Activated T-helper 2 cell treated with anti-CD3 and anti-CD28 coated beads, Interferon-gamma antibody, Interleukin-2, Interleukin-4, amounts not matched to agents 10 μg/mL and 5 μg/mL and 100 μg/mL, durations not matched to agents 14 hours and 24 hours and 36 hours (primary cell): Measurements from ENCODE around the gene CLTCL1. TPM values are rescaled to one million over a fixed set of nuclear protein-coding genes. Genes with fewer than 3 reads are reported as not detected.
"Not testable (repeated sequence)": the region's sequence is repeated elsewhere in the genome, so short reads cannot be mapped to it uniquely, and the experiment has no call there.

Experiments
- DNase-seq: peaks from one replicate; pipeline ENCODE4 v3.0.0; 2021; ENCODE audit warnings: low spot score
- H3K27ac Mint-ChIP-seq: one replicate; pipeline ENCODE4 v1.8.0; 2021; ENCODE audit warnings: mixed read lengths
- H3K27me3 Mint-ChIP-seq: one replicate; pipeline ENCODE4 v1.8.0; 2021; ENCODE audit warnings: low read depth, mixed read lengths
- H3K36me3 Mint-ChIP-seq: one replicate; pipeline ENCODE4 v1.8.0; 2021; ENCODE audit warnings: low read depth, mixed read lengths
- H3K4me1 Mint-ChIP-seq: one replicate; pipeline ENCODE4 v1.8.0; 2021; ENCODE audit warnings: low read depth, mixed read lengths
- H3K4me3 Mint-ChIP-seq: one replicate; pipeline ENCODE4 v1.8.0; 2021; ENCODE audit warnings: low read depth, mild to moderate bottlenecking, moderate library complexity, mixed read lengths
- H3K9me3 Mint-ChIP-seq: one replicate; pipeline ENCODE4 v1.8.0; 2021; ENCODE audit warnings: mixed read lengths
- intact Hi-C: fragments of 100-400 bp; cut with micrococcal nuclease; formaldehyde crosslinking; loops from one replicate; pipeline ENCODE4 v1.15.1; 2023
- total RNA-seq: library from RNA; stranded (reverse); gene quantifications from 2 replicates; pipeline ENCODE4 v1.2.3, GENCODE V29; 2022

CLTCL1 gene
- total RNA-seq, 1 donor from 2014 or later = 1.5 TPM

GRCh38 chr22:19287076-19287707, 4.3 kb downstream of the CLTCL1 start:
- H3K4me1 Mint-ChIP-seq = peaks cover 9% of the 10 kb centered on the region
- no peaks in the 10 kb centered on the region for H3K9me3 Mint-ChIP-seq
- H3K36me3 Mint-ChIP-seq = no peaks in the 10 kb centered on the region
- H3K27ac Mint-ChIP-seq = no peak overlapping the region
- intact Hi-C loops = no loop called here
- H3K4me3 Mint-ChIP-seq = no peak overlapping the region
- DNase-seq = no peak
- peaks cover 41% of the 10 kb centered on the region for H3K27me3 Mint-ChIP-seq

- H3K9me3 Mint-ChIP-seq = no peaks in the 10 kb centered on the region
- H3K27me3 Mint-ChIP-seq = peaks cover 38% of the 10 kb centered on the region
- no peak overlapping the region for H3K4me3 Mint-ChIP-seq
- intact Hi-C loops = no loop called here
- DNase-seq = no peak
- no peak overlapping the region for H3K27ac Mint-ChIP-seq
- peaks cover 6% of the 10 kb centered on the region for H3K4me1 Mint-ChIP-seq
- H3K36me3 Mint-ChIP-seq = no peaks in the 10 kb centered on the region
These were observed 5.7 kb downstream of the CLTCL1 start for GRCh38 chr22:19285831-19286230.

GRCh38 chr22:19279143-19279542, 12.4 kb downstream of the CLTCL1 start:
- H3K4me1 Mint-ChIP-seq, H3K4me3 Mint-ChIP-seq, DNase-seq, H3K36me3 Mint-ChIP-seq, H3K27me3 Mint-ChIP-seq, H3K9me3 Mint-ChIP-seq, intact Hi-C loops, H3K27ac Mint-ChIP-seq: not testable (repeated sequence)

GRCh38 chr22:19277785-19278184, 13.7 kb downstream of the CLTCL1 start:
- Mint-ChIP-seq H3K27ac (no peak overlapping the region), H3K4me1 (no peaks in the 10 kb centered on the region)

GRCh38 chr22:19275919-19276600, 15.5 kb downstream of the CLTCL1 start:
- DNase-seq = no peak
- H3K9me3 Mint-ChIP-seq = no peaks in the 10 kb centered on the region
- no peaks in the 10 kb centered on the region for H3K27me3 Mint-ChIP-seq
- H3K27ac Mint-ChIP-seq = no peak overlapping the region
- H3K36me3 Mint-ChIP-seq = no peaks in the 10 kb centered on the region
- no peaks in the 10 kb centered on the region for H3K4me1 Mint-ChIP-seq
- intact Hi-C loops = no loop called here
- no peak overlapping the region for H3K4me3 Mint-ChIP-seq

More at GRCh38 chr22:19277785-19278184, 13.7 kb downstream of the CLTCL1 start:
- Mint-ChIP-seq H3K27me3 (no peaks in the 10 kb centered on the region), H3K36me3 (no peaks in the 10 kb centered on the region), H3K4me3 (no peak overlapping the region), H3K9me3 (no peaks in the 10 kb centered on the region)
- DNase-seq = no peak
- intact Hi-C loops = no loop called here

- intact Hi-C loops = no loop called here
- Mint-ChIP-seq H3K4me1 (no peaks in the 10 kb centered on the region), H3K27ac (no peak overlapping the region), H3K4me3 (no peak overlapping the region), H3K27me3 (no peaks in the 10 kb centered on the region), H3K36me3 (no peaks in the 10 kb centered on the region), H3K9me3 (no peaks in the 10 kb centered on the region)
- no peak for DNase-seq
These were observed 16.0 kb downstream of the CLTCL1 start for GRCh38 chr22:19275513-19275912.

GRCh38 chr22:19275104-19275503, 16.4 kb downstream of the CLTCL1 start:
- H3K4me1 Mint-ChIP-seq = no peaks in the 10 kb centered on the region
- no peak overlapping the region for H3K27ac Mint-ChIP-seq
- no peaks in the 10 kb centered on the region for H3K27me3 Mint-ChIP-seq
- DNase-seq = no peak
- H3K4me3 Mint-ChIP-seq = no peak overlapping the region
- no peaks in the 10 kb centered on the region for H3K9me3 Mint-ChIP-seq
- no peaks in the 10 kb centered on the region for H3K36me3 Mint-ChIP-seq
- intact Hi-C loops = no loop called here

- Mint-ChIP-seq H3K4me3 (no peak overlapping the region), H3K27me3 (peaks cover 4% of the 10 kb centered on the region), H3K27ac (no peak overlapping the region), H3K4me1 (no peaks in the 10 kb centered on the region), H3K9me3 (no peaks in the 10 kb centered on the region), H3K36me3 (no peaks in the 10 kb centered on the region)
- no peak for DNase-seq
- intact Hi-C loops = no loop called here
These were observed 19.5 kb downstream of the CLTCL1 start for GRCh38 chr22:19271856-19272535.

GRCh38 chr22:19271273-19271855, 20.2 kb downstream of the CLTCL1 start:
- intact Hi-C loops = no loop called here
- DNase-seq = no peak
- peaks cover 5% of the 10 kb centered on the region for H3K9me3 Mint-ChIP-seq
- H3K4me1 Mint-ChIP-seq = no peaks in the 10 kb centered on the region
- no peak overlapping the region for H3K4me3 Mint-ChIP-seq
- H3K27me3 Mint-ChIP-seq = peaks cover 4% of the 10 kb centered on the region
- no peaks in the 10 kb centered on the region for H3K36me3 Mint-ChIP-seq
- no peak overlapping the region for H3K27ac Mint-ChIP-seq

GRCh38 chr22:19270873-19271272, 20.6 kb downstream of the CLTCL1 start:
- Mint-ChIP-seq H3K4me3 (no peak overlapping the region), H3K4me1 (no peaks in the 10 kb centered on the region), H3K36me3 (no peaks in the 10 kb centered on the region), H3K27me3 (peaks cover 4% of the 10 kb centered on the region), H3K27ac (no peak overlapping the region), H3K9me3 (peaks cover 10% of the 10 kb centered on the region)
- intact Hi-C loops = no loop called here
- DNase-seq = no peak

- Mint-ChIP-seq H3K4me3 (no peak overlapping the region), H3K36me3 (no peaks in the 10 kb centered on the region), H3K27me3 (peaks cover 4% of the 10 kb centered on the region), H3K9me3 (peaks cover 11% of the 10 kb centered on the region), H3K4me1 (no peaks in the 10 kb centered on the region), H3K27ac (no peak overlapping the region)
- DNase-seq = no peak
- intact Hi-C loops = no loop called here
These were observed 24.9 kb downstream of the CLTCL1 start for GRCh38 chr22:19266547-19267086.

- Mint-ChIP-seq H3K36me3 (peaks cover 1% of the 10 kb centered on the region), H3K27ac (no peak overlapping the region), H3K9me3 (peaks cover 11% of the 10 kb centered on the region), H3K4me3 (no peak overlapping the region), H3K4me1 (peaks cover under 1% of the 10 kb centered on the region), H3K27me3 (peaks cover 4% of the 10 kb centered on the region)
- DNase-seq = no peak
- intact Hi-C loops = no loop called here
These were observed 25.7 kb downstream of the CLTCL1 start for GRCh38 chr22:19265779-19266178.

- H3K4me1 Mint-ChIP-seq = peaks cover 12% of the 10 kb centered on the region
- H3K36me3 Mint-ChIP-seq = peaks cover 3% of the 10 kb centered on the region
- H3K27me3 Mint-ChIP-seq = peaks cover 1% of the 10 kb centered on the region
- no peak for DNase-seq
- peaks cover under 1% of the 10 kb centered on the region for H3K9me3 Mint-ChIP-seq
- intact Hi-C loops = no loop called here
- H3K4me3 Mint-ChIP-seq = no peak overlapping the region
- peak overlapping the region; percentile 67 for H3K27ac Mint-ChIP-seq
These were observed 30.7 kb downstream of the CLTCL1 start for GRCh38 chr22:19260804-19261203.
